Neural progenitor cell (in vitro differentiated cells): ENCODE data around the gene NAPB. TPM values are rescaled to one million over a fixed set of nuclear protein-coding genes. Genes with fewer than 3 reads are reported as not detected.

Source experiments
- DNase-seq: peaks from one replicate; pipeline ENCODE4 v3.0.0-alpha.2; 2016; ENCODE audit warnings: low spot score
- H2AFZ ChIP-seq: fragments of 200-600 bp; sonication (generic); replicated peaks from 2 replicates; pipeline ENCODE4 v1.6.1; 2016; ENCODE audit warnings: antibody characterized with exemption
- H3F3A ChIP-seq: fragments of 200-600 bp; sonication (generic); 2 replicates; pipeline ENCODE4 v1.6.1; 2016; ENCODE audit warnings: antibody characterized with exemption, low read depth
- H3K27ac ChIP-seq: fragments of 200-600 bp; sonication (generic); 2 replicates; pipeline ENCODE4 v1.5.1; 2016; ENCODE audit warnings: mild to moderate bottlenecking
- H3K27me3 ChIP-seq: fragments of 200-600 bp; sonication (generic); 2 replicates; pipeline ENCODE4 v1.6.1; 2016; ENCODE audit warnings: mild to moderate bottlenecking, moderate library complexity
- H3K36me3 ChIP-seq: fragments of 200-600 bp; sonication (generic); 2 replicates; pipeline ENCODE4 v1.5.1; 2016
- H3K4me1 ChIP-seq: fragments of 200-600 bp; sonication (generic); 2 replicates; pipeline ENCODE4 v1.6.1; 2016; ENCODE audit warnings: mixed run types
- H3K4me2 ChIP-seq: fragments of 200-600 bp; sonication (generic); 2 replicates; pipeline ENCODE4 v1.6.1; 2016
- H3K4me3 ChIP-seq: fragments of 200-600 bp; sonication (generic); 2 replicates; pipeline ENCODE4 v1.5.1; 2016
- H3K79me2 ChIP-seq: fragments of 200-600 bp; sonication (generic); 2 replicates; pipeline ENCODE4 v1.6.1; 2016; ENCODE audit warnings: low read depth
- H3K9ac ChIP-seq: fragments of 200-600 bp; sonication (generic); 2 replicates; pipeline ENCODE4 v1.6.1; 2016
- H3K9me3 ChIP-seq: fragments of 200-600 bp; sonication (generic); 2 replicates; pipeline ENCODE4 v1.5.1; 2016; ENCODE audit warnings: low read depth
- H4K20me1 ChIP-seq: fragments of 200-600 bp; sonication (generic); 2 replicates; pipeline ENCODE4 v1.6.1; 2016; ENCODE audit warnings: low read depth
- H3K27ac Mint-ChIP-seq: 3 replicates; pipeline ENCODE4 v1.8.0; 2021; ENCODE audit warnings: mixed read lengths
- H3K27me3 Mint-ChIP-seq: 2 replicates; pipeline ENCODE4 v1.8.0; 2022; ENCODE audit warnings: low read depth, mild to moderate bottlenecking, inconsistent platforms, moderate library complexity, mixed read lengths; ENCODE audit not compliant: insufficient read depth
- H3K36me3 Mint-ChIP-seq: 3 replicates; pipeline ENCODE4 v1.8.0; 2021; ENCODE audit warnings: mixed read lengths
- H3K4me1 Mint-ChIP-seq: 3 replicates; pipeline ENCODE4 v1.8.0; 2021; ENCODE audit warnings: mixed read lengths
- H3K4me3 Mint-ChIP-seq: 3 replicates; pipeline ENCODE4 v1.8.0; 2021; ENCODE audit warnings: mild to moderate bottlenecking, moderate library complexity, mixed read lengths
- H3K9me3 Mint-ChIP-seq: 3 replicates; pipeline ENCODE4 v1.8.0; 2020; ENCODE audit warnings: mixed read lengths
- CTCF ChIP-seq: fragments of 200-600 bp; sonication (generic); IDR thresholded peaks from 2 replicates; pipeline ENCODE4 v1.5.1; 2017; ENCODE audit warnings: antibody characterized with exemption, mild to moderate bottlenecking
- EZH2 ChIP-seq: fragments of 200-600 bp; sonication (generic); IDR thresholded peaks from 2 replicates; pipeline ENCODE4 v1.6.1; 2017; ENCODE audit warnings: antibody characterized with exemption, mild to moderate bottlenecking, moderate library complexity
- EZH2phosphoT487 ChIP-seq: fragments of 200-600 bp; sonication (generic); IDR thresholded peaks from 2 replicates; pipeline ENCODE4 v1.6.1; 2017; ENCODE audit warnings: antibody characterized with exemption
- total RNA-seq: library from RNA; depleted of rRNA; stranded (reverse); fragments of >200 nt; gene quantifications from 2 replicates; pipeline ENCODE4 v1.2.3, GENCODE V29; 2015; ENCODE audit warnings: low replicate concordance

NAPB gene
- total RNA-seq, 1 donor from 2014 or later: 23.8 TPM

DNA sequence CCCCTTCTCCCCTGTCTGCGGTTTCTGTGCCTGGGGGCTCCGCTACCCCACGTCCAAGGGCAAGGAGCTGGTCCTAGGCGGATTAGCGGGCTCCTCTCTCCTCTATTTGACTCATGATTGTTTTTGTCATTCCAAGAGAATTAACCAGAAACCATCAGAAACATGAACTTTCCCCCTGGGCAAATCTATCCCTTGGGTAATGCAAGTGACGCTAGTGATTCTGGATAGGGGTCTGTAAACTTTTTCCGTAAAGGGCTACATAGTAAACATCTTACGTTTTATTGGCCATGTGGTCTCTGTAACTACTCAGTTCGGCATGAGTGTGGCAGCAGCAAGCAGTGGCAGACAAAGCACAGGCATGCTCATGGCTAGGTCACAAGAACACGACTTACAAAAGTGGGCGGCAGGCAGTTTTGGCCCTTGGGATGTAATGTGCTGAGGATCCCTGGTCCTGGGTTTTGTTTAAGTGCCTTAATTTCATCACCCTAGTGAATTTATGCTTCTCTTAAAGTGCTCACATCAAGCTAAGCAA, 30.7 kb upstream of the NAPB start:
- H4K20me1 ChIP-seq: no peaks in the 10 kb centered on the region
- no peaks in the 10 kb centered on the region for H3F3A ChIP-seq
- no peak overlapping the region for H3K4me3 ChIP-seq
- no peak overlapping the region for H2AFZ ChIP-seq
- peaks cover 3% of the 10 kb centered on the region for H3K4me1 ChIP-seq
- H3K27ac Mint-ChIP-seq: no peak overlapping the region
- TF ChIP-seq EZH2 (no peak), EZH2phosphoT487 (no peak), CTCF (no peak)
- no peak for DNase-seq
- peaks cover 5% of the 10 kb centered on the region for H3K9me3 Mint-ChIP-seq
- H3K27me3 Mint-ChIP-seq: peaks cover 6% of the 10 kb centered on the region
- no peaks in the 10 kb centered on the region for H3K79me2 ChIP-seq
- no peak overlapping the region for H3K4me3 Mint-ChIP-seq
- H3K9ac ChIP-seq: no peak overlapping the region
- no peaks in the 10 kb centered on the region for H3K27me3 ChIP-seq
- H3K4me1 Mint-ChIP-seq: peaks cover 6% of the 10 kb centered on the region
- H3K9me3 ChIP-seq: no peaks in the 10 kb centered on the region
- no peak overlapping the region for H3K27ac ChIP-seq
- no peaks in the 10 kb centered on the region for H3K36me3 Mint-ChIP-seq
- H3K36me3 ChIP-seq: no peaks in the 10 kb centered on the region
- H3K4me2 ChIP-seq: no peak overlapping the region

GRCh38 chr20:23450877-23451276, 29.6 kb upstream of the NAPB start:
- Histone ChIP-seq H2AFZ (no peak overlapping the region), H4K20me1 (no peaks in the 10 kb centered on the region), H3F3A (no peaks in the 10 kb centered on the region), H3K27me3 (no peaks in the 10 kb centered on the region), H3K79me2 (no peaks in the 10 kb centered on the region), H3K4me1 (peaks cover 3% of the 10 kb centered on the region), H3K27ac (no peak overlapping the region), H3K36me3 (no peaks in the 10 kb centered on the region), H3K9ac (no peak overlapping the region), H3K4me3 (no peak overlapping the region), H3K4me2 (no peak overlapping the region), H3K9me3 (no peaks in the 10 kb centered on the region)
- no peaks in the 10 kb centered on the region for H3K36me3 Mint-ChIP-seq
- H3K27me3 Mint-ChIP-seq: peaks cover 6% of the 10 kb centered on the region
- H3K4me3 Mint-ChIP-seq: peak overlapping the region; percentile 33
- no peak overlapping the region for H3K27ac Mint-ChIP-seq
- TF ChIP-seq EZH2phosphoT487 (no peak), CTCF (no peak), EZH2 (no peak)
- peaks cover 10% of the 10 kb centered on the region for H3K4me1 Mint-ChIP-seq
- DNase-seq: no peak
- H3K9me3 Mint-ChIP-seq: no peaks in the 10 kb centered on the region

- Histone ChIP-seq H3K36me3 (no peaks in the 10 kb centered on the region), H3K27ac (no peak overlapping the region), H2AFZ (no peak overlapping the region), H3K27me3 (no peaks in the 10 kb centered on the region), H3K9ac (no peak overlapping the region), H3K4me1 (peaks cover 3% of the 10 kb centered on the region), H3F3A (no peaks in the 10 kb centered on the region), H3K9me3 (no peaks in the 10 kb centered on the region), H4K20me1 (no peaks in the 10 kb centered on the region), H3K4me2 (no peak overlapping the region), H3K79me2 (no peaks in the 10 kb centered on the region), H3K4me3 (no peak overlapping the region)
- Mint-ChIP-seq H3K27me3 (peaks cover 6% of the 10 kb centered on the region), H3K36me3 (no peaks in the 10 kb centered on the region), H3K9me3 (no peaks in the 10 kb centered on the region), H3K4me1 (peaks cover 10% of the 10 kb centered on the region), H3K27ac (no peak overlapping the region), H3K4me3 (no peak overlapping the region)
- no peak for DNase-seq
- no peak for TF ChIP-seq EZH2phosphoT487
These were observed 28.1 kb upstream of the NAPB start for GRCh38 chr20:23449421-23449820.

DNA sequence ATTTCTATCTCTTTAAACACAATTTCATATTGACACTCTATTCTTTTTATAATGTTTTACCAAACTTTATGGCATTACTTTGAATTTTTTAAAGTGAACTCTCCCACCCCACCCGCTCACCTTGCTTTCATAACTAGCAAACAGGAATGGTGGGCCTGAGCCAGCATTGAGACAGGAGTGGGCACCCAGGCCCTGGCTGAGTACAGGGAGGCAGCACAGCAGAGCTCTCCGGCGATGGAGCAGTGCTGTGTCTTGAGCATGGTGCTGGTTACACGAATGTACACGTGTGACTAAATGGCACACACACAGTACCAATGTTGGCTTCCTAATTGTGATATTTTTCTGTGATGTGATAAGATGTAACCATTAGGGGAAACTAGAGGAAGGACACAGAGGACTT, 26.9 kb upstream of the NAPB start:
- peaks cover 6% of the 10 kb centered on the region for H3K27me3 Mint-ChIP-seq
- DNase-seq: no peak
- TF ChIP-seq EZH2 (no peak), EZH2phosphoT487 (no peak), CTCF (no peak)

More for the DNA sequence above, 26.9 kb upstream of the NAPB start:
- Mint-ChIP-seq H3K4me1 (peaks cover 10% of the 10 kb centered on the region), H3K4me3 (no peak overlapping the region), H3K9me3 (no peaks in the 10 kb centered on the region), H3K36me3 (no peaks in the 10 kb centered on the region), H3K27ac (no peak overlapping the region)
- no peaks in the 10 kb centered on the region for H4K20me1 ChIP-seq
- no peaks in the 10 kb centered on the region for H3K27me3 ChIP-seq
- H3K27ac ChIP-seq: no peak overlapping the region
- H3F3A ChIP-seq: no peaks in the 10 kb centered on the region
- no peaks in the 10 kb centered on the region for H3K79me2 ChIP-seq
- H3K9ac ChIP-seq: no peak overlapping the region
- H3K4me2 ChIP-seq: no peak overlapping the region
- H3K36me3 ChIP-seq: no peaks in the 10 kb centered on the region
- no peaks in the 10 kb centered on the region for H3K9me3 ChIP-seq
- H3K4me1 ChIP-seq: peaks cover 3% of the 10 kb centered on the region
- H2AFZ ChIP-seq: no peak overlapping the region
- H3K4me3 ChIP-seq: no peak overlapping the region
